Left renal cortex interstitium (tissue), 4 donors: ENCODE data around the gene SLC10A6. TPM values are rescaled to one million over a fixed set of nuclear protein-coding genes. Genes with fewer than 3 reads are reported as not detected.
"Not testable (repeated sequence)": the region's sequence is repeated elsewhere in the genome, so short reads cannot be mapped to it uniquely, and the experiment has no call there.

Source experiments
- DNase-seq, 4 donors: peaks; one replicate each; pipeline ENCODE4 v3.0.0-alpha.2; 2013; ENCODE audit warnings: low read depth in 4 of 4, low spot score in 2 of 4, missing footprints in 1 of 4
- polyA plus RNA-seq, 4 donors: library from polyadenylated mRNA; unstranded; fragments of 120-200 nt; gene quantifications; one replicate each; pipeline ENCODE4 v1.2.1, GENCODE V29; 2013; ENCODE audit not compliant: insufficient read length in 4 of 4

The SLC10A6 gene
- polyA plus RNA-seq = under 1 TPM in 2 of 4 donors, not detected in 2; 0.26 to 0.28 TPM

DNA sequence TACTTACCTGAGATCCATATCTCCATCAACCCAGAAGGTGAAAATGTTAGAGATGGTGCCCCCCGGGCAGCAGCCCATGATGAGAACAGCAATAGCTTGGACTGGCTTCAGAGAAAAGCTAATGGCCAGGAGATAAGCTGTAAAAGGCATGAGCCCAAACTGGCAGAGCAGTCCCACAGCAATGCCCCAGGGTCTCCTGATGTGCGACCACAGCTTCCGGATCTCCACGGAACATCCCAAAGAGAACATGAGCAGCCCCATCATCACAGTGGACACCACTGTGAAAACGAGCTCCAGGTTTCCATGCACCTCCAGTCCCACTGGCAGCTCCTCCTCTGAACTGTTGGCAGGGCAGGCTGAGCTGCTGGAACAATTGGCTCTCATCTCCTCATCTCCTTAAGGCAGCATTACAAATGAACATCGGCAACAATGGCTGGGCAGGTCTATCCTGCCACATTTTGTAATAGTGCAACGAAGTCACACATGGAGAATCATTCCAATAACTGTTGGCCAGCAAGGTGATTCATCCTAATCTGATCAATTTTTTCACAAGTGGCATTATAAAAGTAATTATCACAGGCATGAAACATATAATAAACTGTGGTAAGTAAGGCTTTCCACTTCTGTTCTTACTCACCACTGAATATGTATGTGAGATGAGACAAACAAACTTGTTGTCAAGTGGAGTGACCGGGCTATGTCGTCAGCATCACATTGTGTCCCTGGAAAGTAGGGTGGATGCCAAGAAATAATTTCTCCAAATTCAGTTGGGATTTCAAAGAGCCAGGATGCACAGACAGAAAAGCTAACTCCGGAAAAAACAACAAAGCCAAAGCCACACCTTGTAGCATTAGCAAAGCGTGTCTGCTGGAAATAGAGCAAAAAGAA, at the start of gene SLC10A6:
Gene SLC10A6, minus strand, starts transcription at position 653 of the 888 bp plus-strand sequence. Its CDS starts 269 bp downstream, at position 384.
- DNase-seq = no peak

DNA sequence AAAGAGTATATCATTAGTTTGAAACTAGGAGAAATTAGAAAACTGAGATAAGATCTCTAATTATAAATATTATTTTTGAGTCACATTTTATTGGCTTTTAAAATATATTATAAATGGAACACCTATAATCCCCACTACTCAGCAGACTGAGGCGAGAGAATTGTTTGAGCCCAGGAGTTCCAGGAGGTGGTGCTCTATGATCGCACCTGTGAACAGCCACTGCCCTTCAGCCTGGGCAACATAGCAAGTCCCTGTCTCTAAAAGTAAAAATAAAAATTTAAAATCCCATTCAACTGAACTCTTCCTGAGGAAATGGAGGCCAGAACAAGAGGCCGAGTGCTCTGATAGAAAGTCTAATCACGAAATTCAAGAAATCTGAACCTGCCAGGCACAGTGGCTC, 49.4 kb upstream of the SLC10A6 start:
- DNase-seq = no peak

DNA sequence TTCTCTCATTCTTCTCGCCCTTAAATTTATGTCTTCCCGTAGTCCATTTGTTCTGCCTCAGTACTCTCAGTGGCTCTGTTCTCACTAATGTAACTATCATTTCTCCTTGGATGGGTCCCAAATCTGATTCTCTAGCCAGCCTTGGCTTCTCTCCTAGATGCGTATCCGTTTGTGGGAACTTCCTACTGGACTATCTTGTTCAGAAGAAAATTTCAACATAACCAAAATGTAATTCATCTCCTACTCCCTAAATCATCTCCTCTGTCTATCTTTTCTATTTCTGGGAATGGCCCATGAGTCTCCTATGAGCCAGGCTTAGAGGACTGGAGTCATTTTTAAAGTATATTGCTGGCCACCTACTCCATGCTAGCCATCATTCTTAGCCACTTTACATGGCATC, 47.4 kb upstream of the SLC10A6 start:
- DNase-seq = no peak

- DNase-seq = peak in 1 of 4 donors; percentile 70
Measured at GRCh38 chr4:86895692-86896488, 46.7 kb upstream of the SLC10A6 start.

DNA sequence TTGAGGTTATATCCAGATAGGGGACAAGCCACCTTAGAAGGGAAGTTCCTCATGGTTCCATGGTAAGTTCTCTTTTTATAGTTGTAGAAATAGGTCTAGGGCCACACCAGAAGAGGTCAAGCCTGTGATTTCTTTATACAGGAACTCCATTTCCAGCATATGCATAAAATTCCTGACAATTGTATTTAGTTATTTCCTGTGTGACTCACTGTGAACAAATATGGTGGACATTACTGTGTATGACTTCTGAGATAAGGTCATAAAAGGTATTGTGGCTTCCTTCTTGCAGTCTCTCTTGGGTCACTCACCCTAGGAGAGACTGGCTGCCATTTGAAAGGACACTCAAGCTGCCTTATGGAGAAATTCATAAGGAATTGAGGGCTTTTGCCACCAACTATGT, 45.3 kb upstream of the SLC10A6 start:
- no peak for DNase-seq

GRCh38 chr4:86893136-86893535, 44.0 kb upstream of the SLC10A6 start:
- DNase-seq = no peak

- no peak for DNase-seq
Measured at GRCh38 chr4:86892636-86892960, 43.4 kb upstream of the SLC10A6 start.

DNA sequence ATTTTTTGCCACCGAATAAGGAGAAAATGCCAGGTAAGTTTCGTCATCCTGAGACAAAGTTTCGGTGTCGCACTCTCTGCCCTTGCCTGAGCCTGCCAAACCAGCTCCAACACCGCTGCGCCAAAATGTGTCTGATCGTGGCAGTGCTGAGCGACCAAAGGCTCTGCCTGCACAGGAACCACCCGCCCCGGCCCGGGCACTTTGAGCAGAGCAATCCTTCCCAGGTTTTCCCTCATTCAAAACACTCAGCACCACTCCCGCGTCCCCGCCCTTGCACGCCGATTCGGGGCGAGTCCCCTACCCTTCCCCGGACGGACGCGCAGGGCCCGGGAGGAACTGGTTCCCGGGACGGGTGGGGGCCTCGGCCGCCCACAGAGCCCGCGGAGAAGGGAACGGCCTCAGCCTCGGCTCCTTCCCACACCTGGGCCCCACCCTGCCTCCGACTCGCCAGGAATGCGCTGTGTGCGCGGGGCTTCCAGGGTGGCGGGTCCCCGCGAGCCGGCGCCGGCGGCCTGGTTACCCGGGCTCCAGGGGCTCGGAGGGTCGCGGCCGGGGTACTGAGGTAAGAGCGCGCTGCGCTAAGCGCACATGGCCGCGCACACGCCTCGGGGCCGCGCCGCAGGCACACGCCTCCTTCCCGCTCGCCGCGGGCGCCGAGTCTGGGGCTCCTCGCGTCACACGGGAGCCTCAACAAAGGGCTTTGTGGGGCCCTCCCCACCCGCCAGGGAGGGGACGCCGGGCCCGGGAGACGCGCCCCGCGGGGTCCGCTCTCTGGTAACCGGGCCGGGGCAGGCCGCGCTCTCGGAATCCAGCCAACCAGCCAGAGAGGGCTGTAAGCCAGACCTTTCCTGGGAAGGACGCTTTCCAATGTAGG, 42.8 kb upstream of the SLC10A6 start, which contains the start of gene C4orf36:
Gene C4orf36, minus strand, starts transcription at position 661 of the 874 bp plus-strand sequence. CDS start 902 bp downstream, outside the sequence.
- DNase-seq = peak in 1 of 4 donors; percentile 51

- no peak for DNase-seq
Measured at GRCh38 chr4:86890790-86891189, 41.6 kb upstream of the SLC10A6 start.

- no peak for DNase-seq
Measured at GRCh38 chr4:86879641-86880040, 30.5 kb upstream of the SLC10A6 start.

DNA sequence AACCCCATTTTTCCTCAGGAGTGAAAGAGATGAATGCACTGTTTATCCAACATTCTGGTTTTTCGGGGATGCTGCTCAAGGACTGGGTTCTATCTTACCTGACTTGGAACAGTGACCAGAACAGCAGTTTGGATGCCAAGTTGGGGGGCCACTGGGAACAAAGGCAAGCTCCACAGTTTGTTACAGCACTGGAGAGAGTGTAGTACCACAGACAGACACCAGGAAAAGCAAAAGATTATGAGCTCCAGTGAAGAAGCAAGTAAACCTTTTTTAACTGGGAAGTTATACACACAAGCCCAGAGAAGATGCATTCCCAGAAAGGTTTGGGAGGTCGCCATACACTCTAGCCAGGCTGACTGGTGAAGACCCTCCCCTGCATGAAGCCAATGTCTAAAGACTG, 29.5 kb upstream of the SLC10A6 start:
- DNase-seq = no peak

DNA sequence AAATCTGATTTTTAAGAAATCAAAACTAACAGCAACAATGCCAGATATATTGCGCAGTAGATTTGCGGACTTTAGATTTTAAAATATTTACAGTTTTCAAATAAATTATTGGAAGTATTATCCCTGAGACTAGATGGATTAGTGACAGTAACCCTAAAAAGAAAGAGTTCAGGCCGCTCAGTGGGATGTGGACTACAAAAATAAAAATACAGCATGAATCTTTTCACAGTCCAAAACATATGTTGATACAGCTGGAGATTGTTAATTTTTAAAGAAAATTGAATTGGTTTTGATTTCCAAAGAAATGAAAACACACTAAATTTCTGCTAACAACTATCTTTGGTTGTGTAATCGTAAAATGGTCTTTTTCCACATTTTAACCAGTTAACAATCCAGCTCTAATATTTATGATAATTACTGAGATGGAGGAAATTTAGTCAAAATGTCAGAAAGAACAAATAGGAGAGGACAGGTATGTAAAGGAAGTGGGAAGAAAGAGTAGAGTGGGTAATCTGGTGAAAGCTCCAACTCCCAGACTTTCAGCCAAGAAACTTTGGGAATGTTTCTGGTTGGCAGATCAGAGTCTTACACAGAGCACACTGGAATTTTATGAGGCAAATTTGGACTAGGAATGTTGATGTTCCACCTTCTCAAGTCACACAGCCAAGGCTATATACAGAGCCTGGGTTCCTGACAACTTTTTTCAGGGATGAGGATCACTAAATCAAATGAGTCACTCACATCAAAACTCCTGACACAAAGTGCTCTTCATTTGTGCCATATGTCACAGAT, 27.9 kb upstream of the SLC10A6 start:
- DNase-seq = no peak

GRCh38 chr4:86875436-86875835, 26.3 kb upstream of the SLC10A6 start:
- not testable (repeated sequence) for DNase-seq

DNA sequence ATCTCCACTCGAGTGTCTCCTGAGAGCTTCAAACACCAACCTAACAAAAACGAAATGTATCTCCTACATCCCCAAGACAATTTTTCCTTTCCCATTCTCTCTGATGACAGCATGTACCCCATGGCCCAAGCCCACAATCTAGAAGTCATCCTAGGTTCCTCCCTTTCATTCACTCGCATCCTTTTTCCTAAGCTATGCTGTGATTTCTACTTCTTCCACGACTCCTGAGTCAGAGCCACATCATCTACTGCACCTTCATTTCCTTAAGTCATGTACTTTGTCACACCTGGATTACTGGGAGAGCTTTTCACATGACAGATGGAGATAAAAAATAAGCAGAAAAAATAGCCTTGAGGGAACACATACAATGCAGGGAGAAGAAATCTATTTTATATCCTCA, 23.0 kb upstream of the SLC10A6 start:
- DNase-seq = no peak

GRCh38 chr4:86870442-86871069, 21.4 kb upstream of the SLC10A6 start:
- no peak for DNase-seq

DNA sequence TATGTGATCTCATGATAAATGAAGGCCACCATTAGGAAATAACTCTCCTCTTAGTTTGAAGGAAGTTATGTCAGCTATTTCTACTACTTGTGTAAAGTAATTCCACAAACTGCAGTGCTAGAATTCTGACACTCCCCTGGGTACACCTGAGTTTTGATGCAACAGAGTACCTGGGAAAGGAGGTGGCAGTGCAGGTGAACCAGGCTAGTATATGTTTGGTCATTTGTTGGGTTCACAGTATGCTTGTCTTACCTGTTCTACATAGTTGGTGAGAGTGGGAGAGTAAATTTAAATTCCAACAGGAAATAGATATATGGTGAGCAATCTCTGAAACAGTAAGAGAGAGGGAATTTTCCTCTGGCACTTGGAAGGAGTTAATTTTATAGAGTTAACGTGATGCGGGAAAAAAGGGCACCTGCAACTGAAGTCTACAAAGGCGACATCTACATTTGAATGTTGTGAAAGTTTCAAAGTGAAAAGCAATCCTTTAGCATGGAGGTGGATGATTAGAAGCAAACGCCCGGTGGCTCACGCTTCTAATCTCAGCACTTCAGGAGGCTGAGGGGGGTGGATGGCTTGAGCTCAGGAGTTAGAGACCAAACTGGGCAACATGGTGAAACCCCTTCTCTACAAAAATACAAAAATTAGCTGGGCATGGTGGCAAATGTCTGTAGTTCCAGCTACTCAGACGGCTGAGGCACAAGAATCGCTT, 8.3 kb upstream of the SLC10A6 start:
- no peak for DNase-seq

GRCh38 chr4:86856896-86857295, 7.7 kb upstream of the SLC10A6 start:
- DNase-seq = no peak

DNA sequence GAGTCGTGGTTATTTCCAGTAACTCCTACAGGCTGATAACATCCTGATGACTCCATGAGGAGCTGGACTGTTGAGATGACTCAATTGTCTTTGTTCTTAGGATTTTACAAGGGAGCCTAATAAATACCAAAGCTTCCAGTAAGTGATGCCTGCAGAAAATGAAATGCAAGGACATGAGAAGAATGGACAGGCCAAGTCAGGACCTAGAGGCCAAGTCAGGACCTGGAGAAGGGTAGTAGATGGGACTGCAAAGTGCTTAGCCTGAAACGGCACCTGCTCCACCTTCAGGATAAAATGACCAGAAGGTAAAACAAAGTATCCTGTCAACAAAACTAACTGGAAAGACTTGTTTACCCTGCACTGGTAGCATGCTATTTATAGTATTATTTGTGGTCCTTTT, 6.4 kb upstream of the SLC10A6 start:
- no peak for DNase-seq

GRCh38 chr4:86853209-86853608, 4.0 kb upstream of the SLC10A6 start:
- DNase-seq = no peak
